SK-N-MC (cell line): ENCODE results near the gene SPG7.

Source experiments
- EZH2 ChIP-seq: fragments of 200-600 bp; sonication (generic); IDR thresholded peaks from one replicate; pipeline ENCODE4 v1.6.1; 2017; ENCODE audit warnings: antibody characterized with exemption
- FOXP2 ChIP-seq: optimal IDR thresholded peaks from 2 replicates; pipeline ENCODE3; 2011; ENCODE audit warnings: mild to moderate bottlenecking, moderate library complexity; ENCODE audit not compliant: insufficient read depth; ENCODE audit errors: extremely low read length, control extremely low read depth

- no peak for TF ChIP-seq EZH2
- no peak for TF ChIP-seq FOXP2
Observed at GRCh38 chr16:89577055-89577759, 69.0 kb downstream of the SPG7 start.
